ENCODE results near the gene RER1.

Gene RER1

DNA sequence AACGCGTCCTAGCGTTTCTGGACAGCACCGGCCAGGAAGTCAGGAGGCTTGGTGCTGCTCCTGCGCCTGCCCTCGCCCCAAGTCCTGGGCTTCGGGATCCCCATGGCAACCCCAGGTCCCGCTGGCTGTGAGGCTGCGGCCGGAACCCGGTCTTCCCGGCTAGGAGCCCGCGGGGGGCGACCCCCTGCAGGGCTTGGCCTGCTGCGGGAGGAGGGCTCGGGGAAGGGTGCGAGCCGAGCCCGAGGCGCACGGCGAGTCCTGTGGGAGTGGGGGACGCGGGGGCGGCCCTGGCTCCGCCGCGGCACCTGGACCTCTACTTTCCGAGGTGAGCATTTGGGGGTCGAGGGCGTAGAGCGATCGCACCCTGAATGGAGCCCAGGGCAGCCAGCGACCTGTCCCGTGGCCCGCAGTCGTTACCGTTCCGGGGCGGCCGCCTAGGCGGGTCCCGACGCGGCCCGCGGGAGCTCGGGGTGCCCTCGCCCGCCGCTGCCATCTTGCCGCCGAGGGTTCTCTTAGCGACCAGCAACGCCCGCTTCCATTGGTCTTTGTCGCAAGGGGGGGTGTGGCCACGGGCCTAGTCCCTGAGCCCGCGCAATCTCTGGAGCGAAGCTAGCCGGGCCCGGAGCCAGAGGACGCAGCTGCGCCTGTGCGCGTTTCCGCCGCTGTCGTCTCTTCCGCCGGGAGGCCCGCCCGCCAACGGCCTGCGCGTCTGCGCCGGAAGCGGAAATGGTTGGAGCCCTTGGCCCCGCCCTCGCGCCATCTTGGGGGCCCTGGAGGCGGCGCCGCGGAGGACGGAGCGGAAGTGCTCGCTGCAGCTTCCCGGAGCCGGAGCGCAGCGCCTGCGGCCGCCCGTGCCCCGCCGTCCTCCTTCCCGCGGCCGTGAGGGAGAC lies at the start of gene RER1, which contains the start of gene MORN1:
TSS of gene RER1 (plus strand) at position 801 of the 890 bp plus-strand sequence. CDS start 3,950 bp downstream, outside the sequence.
TSS of gene MORN1 (minus strand) at position 514 of the 890 bp plus-strand sequence. CDS start at position 493, 21 bp downstream.
- DNase-seq (ENCODE audit: low read depth in 4 of 4, low spot score in 1 of 4) = peak; percentile 95 to 99 (median 96)

GRCh38 chr1:2342384-2343022 lies 49.1 kb upstream of the RER1 start:
- DNase-seq (ENCODE audit: low read depth in 4 of 4, low spot score in 1 of 4) = no peak

DNA sequence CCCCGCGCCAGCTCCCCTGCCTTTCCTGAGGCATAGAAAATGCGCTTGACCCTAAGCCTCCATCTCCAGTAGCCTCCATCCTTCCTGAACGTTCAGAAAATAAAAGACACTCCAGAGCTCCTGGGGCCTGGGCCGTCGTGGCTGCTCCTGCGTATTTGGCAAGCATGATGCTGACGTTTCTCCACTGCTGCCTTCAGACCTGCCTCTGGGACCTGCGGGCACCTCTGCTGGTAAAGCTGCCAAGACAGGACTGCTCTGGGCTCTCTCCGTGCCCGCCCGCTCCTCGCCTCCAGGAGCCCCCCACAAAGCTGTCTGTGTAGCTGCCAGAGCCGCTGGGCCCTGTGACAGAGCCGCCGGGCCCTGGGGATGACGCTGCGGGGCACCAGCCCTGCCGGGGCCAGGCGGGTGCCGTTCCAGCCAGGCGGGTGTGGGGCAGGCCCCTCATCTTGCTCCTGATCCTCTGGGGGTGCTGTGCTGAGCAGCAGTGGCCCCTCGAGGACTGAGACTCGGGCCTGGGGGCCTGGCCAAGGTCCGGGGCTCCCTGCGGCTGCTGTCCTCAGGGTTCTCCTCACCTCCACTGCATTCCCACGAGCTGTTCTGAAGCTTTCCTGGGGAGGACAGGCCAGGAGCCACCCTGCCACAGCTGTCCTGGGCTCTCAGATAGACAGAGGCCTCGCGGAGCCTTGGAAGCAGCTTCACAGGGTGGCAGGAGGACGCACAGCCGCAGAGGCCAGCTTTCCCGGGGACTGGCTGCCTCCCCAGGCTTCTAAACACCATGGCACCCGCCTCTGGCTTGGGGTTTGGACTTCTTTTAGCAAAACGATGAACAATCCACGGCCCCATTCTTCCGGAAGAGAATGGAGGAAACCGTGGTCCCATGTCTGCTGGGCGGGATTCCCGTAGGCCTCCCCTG lies 48.4 kb upstream of the RER1 start:
- no peak for DNase-seq (ENCODE audit: low read depth in 4 of 4, low spot score in 1 of 4)

DNA sequence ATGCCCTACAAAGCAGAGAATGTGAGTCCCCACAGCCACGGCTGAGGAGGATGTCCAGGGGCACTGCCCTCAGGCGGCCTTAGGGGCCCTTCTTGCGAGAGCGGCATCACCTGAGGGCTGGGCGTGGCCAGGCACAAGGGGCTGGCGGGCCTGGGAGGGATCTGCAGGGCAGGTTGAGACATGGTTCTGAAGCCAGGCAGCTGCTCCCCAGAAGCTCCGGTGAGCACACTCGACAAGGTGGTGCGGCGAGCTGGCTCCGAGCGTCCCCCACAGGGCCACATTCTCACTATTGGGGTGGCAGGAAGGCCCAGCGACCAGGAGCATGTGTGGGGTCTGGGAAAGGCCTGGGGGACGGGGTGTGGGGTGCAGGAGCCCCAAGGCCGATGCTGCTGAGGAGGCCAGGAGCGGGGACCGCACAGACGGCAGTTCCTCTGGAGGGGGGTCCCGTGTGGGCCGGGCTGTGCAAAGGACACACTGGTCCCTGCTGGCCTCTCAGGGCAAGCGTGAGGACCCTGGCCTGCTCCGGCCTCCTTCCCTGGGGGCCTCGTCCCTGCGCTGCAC lies 47.4 kb upstream of the RER1 start:
- DNase-seq (ENCODE audit: low read depth in 4 of 4, low spot score in 1 of 4) = no peak

- no peak for DNase-seq (ENCODE audit: low read depth in 4 of 4, low spot score in 1 of 4)
Measured at GRCh38 chr1:2344744-2345296, 46.8 kb upstream of the RER1 start.

- no peak for DNase-seq (ENCODE audit: low read depth in 4 of 4, low spot score in 1 of 4)
Measured at GRCh38 chr1:2345297-2346075, 46.2 kb upstream of the RER1 start.

- no peak for DNase-seq (ENCODE audit: low read depth in 4 of 4, low spot score in 1 of 4)
Measured at GRCh38 chr1:2346691-2347408, 44.8 kb upstream of the RER1 start.

- DNase-seq (ENCODE audit: low read depth in 4 of 4, low spot score in 1 of 4) = no peak
Measured at GRCh38 chr1:2347409-2347785, 44.2 kb upstream of the RER1 start.

GRCh38 chr1:2347896-2348295 lies 43.7 kb upstream of the RER1 start:
- DNase-seq (ENCODE audit: low read depth in 4 of 4, low spot score in 1 of 4) = no peak

DNA sequence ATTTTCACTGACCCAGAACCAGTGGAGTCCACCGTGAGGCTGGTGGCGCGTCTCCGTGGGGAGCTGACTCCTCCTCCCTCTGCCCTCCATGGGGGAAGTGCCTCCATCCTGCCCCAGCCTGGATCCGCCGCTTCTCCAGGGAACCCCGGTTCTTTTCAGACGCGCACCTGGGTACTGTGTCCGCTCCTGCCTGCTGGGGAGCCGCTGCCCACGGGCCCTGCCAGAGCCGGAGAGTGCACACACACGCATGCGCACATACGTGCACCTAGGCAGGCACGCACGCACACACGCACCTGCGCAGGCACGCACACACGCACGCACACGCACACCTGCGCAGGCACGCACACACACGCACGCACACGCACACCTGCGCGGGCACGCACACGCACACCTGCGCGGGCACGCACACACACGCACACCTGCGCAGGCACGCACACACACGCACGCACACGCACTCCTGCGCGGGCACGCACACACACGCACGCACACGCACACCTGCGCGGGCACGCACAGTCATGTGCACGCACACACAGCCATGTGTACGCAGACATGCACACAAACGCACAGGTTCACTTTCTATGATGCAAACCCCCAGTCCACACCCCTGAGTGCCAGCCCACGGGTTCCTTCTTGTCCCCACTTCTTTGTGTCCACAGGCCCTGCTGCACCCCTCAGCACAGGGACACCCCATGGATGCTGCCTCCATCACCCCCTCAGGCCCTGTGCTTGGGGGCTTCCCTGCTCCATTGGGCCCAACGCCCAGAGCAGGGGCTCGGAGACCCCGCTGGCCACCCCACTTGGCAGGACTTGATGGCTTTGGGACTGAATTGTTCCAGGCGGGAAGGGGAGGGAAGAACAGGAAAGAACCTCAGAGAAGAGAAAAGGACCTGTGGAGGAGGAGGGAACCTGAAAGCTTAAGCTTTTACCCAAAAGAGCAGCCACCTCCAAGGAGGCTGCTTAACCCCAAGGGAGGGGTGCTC lies 43.0 kb upstream of the RER1 start:
- no peak for DNase-seq (ENCODE audit: low read depth in 4 of 4, low spot score in 1 of 4)

- DNase-seq (ENCODE audit: low read depth in 4 of 4, low spot score in 1 of 4) = no peak
Measured at GRCh38 chr1:2349806-2350205, 41.8 kb upstream of the RER1 start.

DNA sequence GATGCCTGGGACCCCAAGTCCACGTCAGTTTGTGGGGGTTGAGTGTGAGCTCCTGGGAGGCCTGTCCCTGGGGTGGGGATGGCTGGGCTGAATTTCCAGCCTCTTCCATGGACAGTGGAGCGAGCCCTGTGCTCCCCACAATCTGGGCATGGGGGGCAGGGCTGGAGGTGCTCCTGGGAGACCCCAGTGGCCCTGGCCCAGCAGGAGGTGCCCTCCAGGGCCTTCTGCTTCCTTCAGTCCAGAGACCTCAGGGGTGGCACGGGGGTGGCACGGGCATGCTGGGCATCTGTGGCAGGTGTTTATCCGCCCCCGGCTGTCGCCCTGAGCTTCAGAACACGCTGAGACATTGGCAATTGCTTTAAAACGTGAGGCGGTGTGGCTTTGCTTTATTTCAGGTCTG lies 41.1 kb upstream of the RER1 start:
- DNase-seq (ENCODE audit: low read depth in 4 of 4, low spot score in 1 of 4) = no peak

DNA sequence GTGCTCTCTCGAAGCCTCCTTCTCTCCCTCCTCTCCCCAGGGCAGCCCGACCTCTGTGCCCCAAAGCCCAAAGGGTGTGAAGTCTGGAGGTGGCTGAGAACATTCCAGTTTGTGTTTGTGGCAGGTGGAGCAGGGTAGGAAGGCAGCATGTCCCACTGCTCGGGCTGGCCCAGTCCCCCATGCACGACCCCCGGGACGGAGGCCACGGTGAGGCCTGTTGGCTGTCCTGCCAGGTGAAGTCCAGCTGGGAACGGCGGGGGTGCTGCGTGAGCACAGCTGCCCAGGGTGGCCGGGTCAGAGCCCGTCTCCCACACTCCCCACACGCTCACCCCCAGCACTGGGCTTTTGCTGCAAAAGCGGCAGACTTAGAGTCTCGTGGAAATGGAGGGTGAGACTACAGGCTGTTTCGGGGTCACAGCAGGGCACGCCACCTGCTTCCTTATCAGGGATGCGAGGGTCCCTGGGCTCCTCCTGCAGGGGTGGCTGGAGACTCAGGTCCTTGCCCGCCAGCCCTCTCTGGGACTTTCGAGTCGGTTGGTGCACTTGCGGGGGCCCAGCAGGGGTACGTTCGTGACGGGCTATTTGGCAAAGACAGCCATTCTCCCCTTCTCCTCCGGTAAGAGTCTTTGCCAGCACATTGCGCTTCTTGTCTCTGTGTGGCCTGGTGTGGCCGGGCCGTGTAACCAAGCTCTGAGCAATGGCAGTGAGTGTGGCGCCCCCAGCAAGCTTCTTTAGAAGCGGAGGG lies 40.6 kb upstream of the RER1 start:
- DNase-seq (ENCODE audit: low read depth in 4 of 4, low spot score in 1 of 4) = no peak

DNA sequence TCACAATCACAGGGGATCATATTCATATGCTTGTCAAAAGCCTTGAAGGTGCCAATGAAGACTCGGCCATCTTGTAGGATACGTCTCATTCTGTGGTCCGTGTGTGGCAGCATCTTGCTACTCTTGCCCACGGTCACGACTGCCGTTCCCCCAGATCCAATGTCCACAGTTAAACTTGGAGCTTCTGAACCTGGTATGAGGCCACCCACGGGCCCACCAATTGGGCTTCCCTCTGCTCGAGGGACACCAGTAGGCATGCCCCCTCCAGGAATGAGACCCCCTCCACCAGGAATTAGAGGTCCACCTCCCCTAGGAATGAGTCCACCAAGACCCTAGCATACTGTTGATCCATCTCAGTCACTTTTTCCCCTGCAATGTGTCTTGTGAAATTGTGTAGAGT lies 39.9 kb upstream of the RER1 start:
- DNase-seq (ENCODE audit: low read depth in 4 of 4, low spot score in 1 of 4) = no peak

DNA sequence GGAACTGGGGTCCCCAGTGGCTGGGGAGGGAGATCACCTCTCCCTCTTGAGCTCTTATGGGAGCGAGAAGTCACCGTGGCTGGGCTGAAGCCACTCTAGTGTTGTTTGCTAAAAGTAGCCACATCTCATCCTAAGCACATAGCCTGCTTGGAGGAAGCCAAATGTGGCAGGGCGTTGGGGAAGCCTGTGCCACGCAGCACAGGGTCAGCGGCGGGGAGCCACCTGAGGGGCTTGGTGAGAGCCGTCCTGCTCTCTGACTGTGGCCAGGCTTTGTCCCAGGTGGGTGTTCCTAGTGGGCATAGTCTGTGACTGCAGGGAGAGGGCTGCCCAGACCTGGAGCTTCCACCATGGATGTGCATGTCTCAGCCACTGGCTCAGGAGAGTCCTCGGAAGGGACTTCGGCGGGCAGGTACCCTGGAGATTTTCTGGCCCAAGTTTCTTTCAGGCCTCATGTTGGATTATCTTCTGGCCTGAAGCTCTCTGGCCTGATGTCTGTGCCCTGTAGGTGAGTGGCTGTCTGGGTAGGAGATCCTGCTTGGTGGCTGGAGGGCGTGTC lies 39.2 kb upstream of the RER1 start:
- no peak for DNase-seq (ENCODE audit: low read depth in 4 of 4, low spot score in 1 of 4)

DNA sequence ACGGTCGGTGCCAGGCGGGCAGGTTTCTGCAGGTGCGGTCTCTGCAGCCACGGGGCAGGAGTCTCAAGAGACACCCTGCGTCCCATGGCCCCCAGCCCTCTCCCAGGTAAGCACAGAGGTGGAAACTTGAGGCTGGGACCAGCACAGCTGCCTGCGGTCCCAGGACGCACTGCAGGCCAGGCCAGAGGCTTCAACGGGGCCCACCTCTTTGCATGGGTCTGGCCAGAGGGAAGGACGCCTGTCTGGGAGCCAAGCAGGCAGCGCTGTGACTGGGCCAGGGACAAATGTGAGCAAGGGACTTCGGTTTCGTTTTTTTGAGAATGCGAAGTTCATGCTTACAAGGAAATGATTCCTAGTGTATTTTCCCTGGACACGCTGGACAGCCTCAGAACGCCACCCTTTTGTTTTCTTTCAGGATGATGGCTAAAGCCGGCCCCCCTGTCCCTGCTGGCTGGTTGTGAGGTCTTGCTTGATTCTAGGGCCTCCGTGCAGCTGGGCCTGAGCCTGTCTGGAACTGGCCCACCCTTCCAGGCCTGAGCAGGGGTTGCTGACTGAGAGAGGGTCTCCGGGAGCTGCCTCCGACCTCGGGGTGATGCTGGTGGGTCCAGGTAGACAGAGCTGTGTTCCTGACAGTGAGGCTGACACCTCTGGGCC lies 38.6 kb upstream of the RER1 start:
- DNase-seq (ENCODE audit: low read depth in 4 of 4, low spot score in 1 of 4) = no peak

All from stimulated activated CD4-positive, alpha-beta T cell treated with anti-CD3 and anti-CD28 coated beads, Interleukin-1b, Interleukin-23, amount 100 ng/mL, for 24 hours (primary cell).